Measurements from ENCODE around the gene REG1A.

Gene REG1A

DNA sequence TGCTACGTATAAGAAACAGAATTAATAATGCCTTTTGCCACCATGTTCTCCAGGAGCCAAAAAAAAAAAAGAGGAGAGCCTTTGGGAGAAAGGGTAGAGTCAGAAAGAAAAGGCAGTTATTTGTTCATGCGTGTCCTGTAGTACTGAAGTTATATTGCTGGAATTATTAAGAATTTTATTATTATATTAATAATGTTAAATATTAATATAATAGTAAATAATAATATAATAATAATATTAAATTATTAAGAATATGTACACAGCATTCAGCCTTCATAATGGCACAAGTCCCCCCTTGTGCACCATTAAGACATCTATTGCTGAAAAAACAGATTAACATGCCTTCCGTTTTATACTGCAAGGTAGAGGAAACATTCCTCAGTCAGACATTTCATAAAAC, 8.1 kb downstream of the REG1A start:
- DNase-seq = no peak

DNA sequence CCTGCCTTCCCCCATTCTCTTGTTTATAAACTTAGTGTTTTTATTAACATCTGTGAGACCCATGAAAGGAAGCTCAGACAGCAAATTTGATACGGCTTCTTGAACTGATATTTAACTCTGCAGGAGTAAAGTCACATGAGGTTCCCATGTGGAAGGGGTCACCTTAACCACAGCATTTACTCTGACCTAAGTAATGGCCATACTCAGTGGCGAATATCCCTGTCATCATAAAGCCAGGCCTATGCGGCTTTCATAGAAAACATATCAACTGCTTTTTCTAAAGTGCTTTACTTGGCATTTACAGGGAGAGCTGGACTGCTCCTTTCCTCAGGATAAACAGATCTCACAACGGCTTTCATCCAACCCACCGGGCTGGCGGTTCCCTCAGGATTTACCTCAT, 9.0 kb downstream of the REG1A start:
- no peak for DNase-seq

DNA sequence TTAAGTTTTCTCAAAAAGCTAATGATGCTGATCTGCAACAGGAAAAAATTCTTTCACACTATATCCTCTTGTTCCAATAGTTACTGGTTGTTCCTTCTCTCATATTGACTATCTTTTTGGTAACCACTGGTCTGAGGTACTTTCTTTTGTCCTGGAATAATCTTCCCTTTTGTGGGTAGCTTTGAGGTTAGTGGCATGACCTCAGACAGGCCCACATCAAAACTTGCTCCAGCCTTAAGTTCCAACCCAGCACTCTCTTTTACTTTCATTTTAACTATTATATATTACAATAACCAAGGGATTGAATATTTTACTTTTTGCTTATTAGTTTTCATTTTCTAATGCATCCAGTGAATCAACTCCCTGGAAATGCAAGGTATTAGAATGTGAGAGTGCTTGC, 9.5 kb downstream of the REG1A start:
- DNase-seq = no peak

DNA sequence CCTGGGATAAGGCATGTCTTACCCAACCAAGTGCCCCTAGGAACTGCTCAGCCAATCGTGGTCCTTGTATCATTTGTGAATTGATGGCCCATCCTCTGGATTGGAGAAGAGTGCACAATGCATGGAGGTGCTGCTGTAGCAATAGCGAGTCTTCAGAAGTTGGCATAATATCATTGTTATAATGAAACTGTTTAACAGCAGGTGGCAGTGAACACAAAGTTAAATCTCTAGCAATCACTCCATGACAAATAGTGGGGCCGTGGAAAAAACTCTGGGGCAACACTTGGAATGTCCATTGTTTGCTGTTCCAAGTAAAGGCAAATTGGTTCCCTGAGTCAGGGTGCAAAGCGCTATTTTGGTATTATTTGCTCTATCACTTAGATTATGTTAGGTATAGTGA, 11.4 kb downstream of the REG1A start:
- DNase-seq = no peak

- DNase-seq = no peak
These were observed 18.1 kb downstream of the REG1A start for GRCh38 chr2:79138385-79138784.

- DNase-seq = no peak
These were observed 19.1 kb downstream of the REG1A start for GRCh38 chr2:79139423-79139822.

GRCh38 chr2:79155826-79156476, 35.7 kb downstream of the REG1A start:
- no peak for DNase-seq

DNA sequence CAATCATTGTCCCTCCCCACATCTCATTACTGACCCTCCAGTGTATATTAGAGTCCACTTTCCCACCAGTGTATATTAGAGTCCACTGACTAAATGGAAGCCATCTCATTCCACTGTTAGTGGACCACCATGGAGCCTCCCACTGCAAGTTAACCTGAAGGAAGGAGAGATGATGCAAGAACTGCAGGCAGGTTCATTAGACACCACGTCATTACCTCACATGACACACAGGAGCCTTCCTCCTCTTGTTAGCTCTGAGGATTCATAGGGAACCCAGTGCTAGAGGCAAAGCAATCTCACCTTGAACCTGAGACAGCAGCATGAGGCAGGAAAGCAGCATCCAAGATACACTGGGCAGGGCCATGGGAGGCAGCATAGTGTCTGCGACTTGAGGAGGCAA, 38.7 kb downstream of the REG1A start:
- no peak for DNase-seq

- no peak for DNase-seq
These were observed 39.4 kb downstream of the REG1A start, which contains the start of gene REG3A for GRCh38 chr2:79159653-79160052. Gene REG3A (minus strand): TSS chr2:79159753. CDS start chr2:79159405, 348 bp downstream.

DNA sequence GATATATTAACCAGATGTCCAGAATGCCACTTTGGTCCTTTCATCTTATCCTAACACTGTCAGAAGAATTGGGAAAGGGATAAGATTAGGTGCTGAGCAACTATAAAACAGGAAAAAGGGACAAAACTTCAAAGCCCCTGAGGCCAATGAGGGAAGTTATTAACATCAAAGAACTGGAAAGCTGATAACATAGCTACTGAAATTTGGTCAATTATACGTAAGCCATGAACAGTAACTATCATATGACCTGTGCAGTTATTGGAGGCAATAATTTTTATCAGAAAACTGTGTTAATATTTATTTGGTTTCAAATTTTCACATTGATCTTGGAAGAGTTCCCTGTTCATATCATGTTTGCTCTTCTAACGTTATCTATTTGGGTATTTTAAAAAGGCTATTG, 41.8 kb downstream of the REG1A start:
- DNase-seq = no peak

- DNase-seq = no peak
These were observed 42.5 kb downstream of the REG1A start for GRCh38 chr2:79162801-79163200.

- DNase-seq = no peak
These were observed 51.2 kb downstream of the REG1A start for GRCh38 chr2:79171348-79171958.
